Nephron (organoid): Measurements from ENCODE around the gene OGFRL1.

Source experiments
- H3K27ac Mint-ChIP-seq, 3 experiments: 2 replicates each; pipeline ENCODE4 v1.8.0; 2020; ENCODE audit warnings: mixed read lengths in 3 of 3, mild to moderate bottlenecking in 2 of 3, moderate library complexity in 1 of 3
- H3K27me3 Mint-ChIP-seq: 2 replicates; pipeline ENCODE4 v1.8.0; 2021; ENCODE audit warnings: low read depth, mild to moderate bottlenecking, moderate library complexity, mixed read lengths
- H3K36me3 Mint-ChIP-seq: 2 replicates; pipeline ENCODE4 v1.8.0; 2020; ENCODE audit warnings: low read depth, mixed read lengths
- H3K4me1 Mint-ChIP-seq: 2 replicates; pipeline ENCODE4 v1.8.0; 2020; ENCODE audit warnings: mixed read lengths
- H3K4me3 Mint-ChIP-seq, 3 experiments: 2 replicates each; pipeline ENCODE4 v1.8.0; 2020; ENCODE audit warnings: mild to moderate bottlenecking in 3 of 3, mixed read lengths in 3 of 3, moderate library complexity in 2 of 3
- H3K9me3 Mint-ChIP-seq: 2 replicates; pipeline ENCODE4 v1.8.0; 2020; ENCODE audit warnings: mixed read lengths
- TF ChIP-seq, protein P1 (sequence below), 3 experiments: fragments of 200-600 bp; sonication (generic); IDR thresholded peaks; one replicate each; pipeline ENCODE4 v1.5.0; 2021; ENCODE audit warnings: antibody characterized with exemption in 3 of 3; ENCODE audit not compliant: unreplicated experiment in 3 of 3

OGFRL1 gene

DNA sequence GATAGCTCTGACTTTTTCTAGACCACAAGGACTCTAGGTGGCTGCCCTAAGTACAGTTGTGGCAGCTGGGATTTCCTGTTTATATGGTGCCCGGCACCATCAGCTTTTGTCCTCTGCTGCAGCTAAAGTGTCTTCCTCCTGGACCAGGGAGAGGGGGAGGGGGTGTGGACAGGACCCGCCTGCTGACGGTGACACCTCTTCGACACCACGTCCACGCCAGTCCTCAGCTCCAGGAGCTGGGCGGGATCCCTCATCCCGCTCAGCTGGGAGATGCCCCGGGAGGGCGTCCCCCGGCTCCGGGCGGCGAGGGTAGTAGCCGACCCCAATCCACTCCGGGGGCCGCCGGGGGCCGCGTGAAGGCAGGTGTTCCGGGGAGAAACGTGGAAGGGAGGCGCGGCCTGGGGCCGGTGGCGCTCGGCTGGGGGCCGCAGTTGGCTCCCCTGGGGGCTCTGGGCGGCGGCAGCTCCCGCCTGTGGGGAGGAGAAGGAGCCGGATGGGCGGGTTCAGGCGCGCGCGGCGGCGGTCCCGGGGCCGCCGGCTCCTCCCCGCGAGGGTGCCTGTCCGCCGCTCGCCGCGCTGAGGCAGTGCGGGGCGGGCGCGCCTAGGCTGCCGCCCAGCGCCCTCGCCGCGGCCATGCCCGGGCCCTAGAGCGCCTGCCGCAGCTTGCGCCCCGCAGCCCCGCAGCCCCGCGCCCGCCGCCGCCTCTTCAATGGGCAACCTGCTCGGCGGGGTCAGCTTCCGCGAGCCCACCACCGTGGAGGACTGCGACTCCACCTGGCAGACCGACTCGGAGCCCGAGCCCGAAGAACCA lies at the start of gene OGFRL1:
TSS of gene OGFRL1 (plus strand) at position 584 of the 811 bp plus-strand sequence. CDS start at position 710, 126 bp downstream.
- Mint-ChIP-seq H3K36me3 (peaks cover 17% of the 10 kb centered on the region), H3K4me1 (peaks cover 37% of the 10 kb centered on the region), H3K27me3 (peaks cover 3% of the 10 kb centered on the region), H3K9me3 (no peaks in the 10 kb centered on the region), H3K27ac (peak within 1 kb of the TSS; percentile 53 to 87 (median 84)), H3K4me3 (peak within 1 kb of the TSS; percentile 87 to 92 (median 89))
- TF ChIP-seq, protein P1, sequence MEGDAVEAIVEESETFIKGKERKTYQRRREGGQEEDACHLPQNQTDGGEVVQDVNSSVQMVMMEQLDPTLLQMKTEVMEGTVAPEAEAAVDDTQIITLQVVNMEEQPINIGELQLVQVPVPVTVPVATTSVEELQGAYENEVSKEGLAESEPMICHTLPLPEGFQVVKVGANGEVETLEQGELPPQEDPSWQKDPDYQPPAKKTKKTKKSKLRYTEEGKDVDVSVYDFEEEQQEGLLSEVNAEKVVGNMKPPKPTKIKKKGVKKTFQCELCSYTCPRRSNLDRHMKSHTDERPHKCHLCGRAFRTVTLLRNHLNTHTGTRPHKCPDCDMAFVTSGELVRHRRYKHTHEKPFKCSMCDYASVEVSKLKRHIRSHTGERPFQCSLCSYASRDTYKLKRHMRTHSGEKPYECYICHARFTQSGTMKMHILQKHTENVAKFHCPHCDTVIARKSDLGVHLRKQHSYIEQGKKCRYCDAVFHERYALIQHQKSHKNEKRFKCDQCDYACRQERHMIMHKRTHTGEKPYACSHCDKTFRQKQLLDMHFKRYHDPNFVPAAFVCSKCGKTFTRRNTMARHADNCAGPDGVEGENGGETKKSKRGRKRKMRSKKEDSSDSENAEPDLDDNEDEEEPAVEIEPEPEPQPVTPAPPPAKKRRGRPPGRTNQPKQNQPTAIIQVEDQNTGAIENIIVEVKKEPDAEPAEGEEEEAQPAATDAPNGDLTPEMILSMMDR (IDR thresholded peaks at IDR 0.05; ENCODE audit: unreplicated experiment in 3 of 3) = no peak

DNA sequence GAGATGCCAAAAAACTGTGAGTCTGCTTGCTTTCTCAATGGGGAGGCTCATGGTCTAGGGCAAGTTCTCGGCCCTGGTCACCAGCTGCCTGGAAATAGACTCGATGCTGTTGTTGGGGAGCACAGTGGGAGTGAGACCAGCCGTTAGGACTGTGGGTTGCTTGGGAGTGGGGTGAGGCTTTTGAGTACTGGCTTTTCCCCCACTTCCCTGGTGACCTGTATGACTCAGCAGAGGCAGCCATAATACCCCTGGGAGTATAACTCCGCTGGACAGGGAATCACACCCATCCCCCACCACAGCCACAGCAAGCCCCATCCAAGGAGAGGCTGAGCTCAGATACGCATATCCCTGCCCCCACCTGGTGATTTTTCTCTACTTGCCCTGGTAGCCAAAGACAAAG lies 48.9 kb upstream of the OGFRL1 start:
- Mint-ChIP-seq H3K4me3 (no peak overlapping the region), H3K36me3 (peaks cover 35% of the 10 kb centered on the region), H3K27me3 (no peaks in the 10 kb centered on the region), H3K27ac (no peak overlapping the region), H3K9me3 (peaks cover 29% of the 10 kb centered on the region), H3K4me1 (peaks cover 9% of the 10 kb centered on the region)
- TF ChIP-seq, protein P1 (IDR thresholded peaks at IDR 0.05; ENCODE audit: unreplicated experiment in 3 of 3) = no peak

DNA sequence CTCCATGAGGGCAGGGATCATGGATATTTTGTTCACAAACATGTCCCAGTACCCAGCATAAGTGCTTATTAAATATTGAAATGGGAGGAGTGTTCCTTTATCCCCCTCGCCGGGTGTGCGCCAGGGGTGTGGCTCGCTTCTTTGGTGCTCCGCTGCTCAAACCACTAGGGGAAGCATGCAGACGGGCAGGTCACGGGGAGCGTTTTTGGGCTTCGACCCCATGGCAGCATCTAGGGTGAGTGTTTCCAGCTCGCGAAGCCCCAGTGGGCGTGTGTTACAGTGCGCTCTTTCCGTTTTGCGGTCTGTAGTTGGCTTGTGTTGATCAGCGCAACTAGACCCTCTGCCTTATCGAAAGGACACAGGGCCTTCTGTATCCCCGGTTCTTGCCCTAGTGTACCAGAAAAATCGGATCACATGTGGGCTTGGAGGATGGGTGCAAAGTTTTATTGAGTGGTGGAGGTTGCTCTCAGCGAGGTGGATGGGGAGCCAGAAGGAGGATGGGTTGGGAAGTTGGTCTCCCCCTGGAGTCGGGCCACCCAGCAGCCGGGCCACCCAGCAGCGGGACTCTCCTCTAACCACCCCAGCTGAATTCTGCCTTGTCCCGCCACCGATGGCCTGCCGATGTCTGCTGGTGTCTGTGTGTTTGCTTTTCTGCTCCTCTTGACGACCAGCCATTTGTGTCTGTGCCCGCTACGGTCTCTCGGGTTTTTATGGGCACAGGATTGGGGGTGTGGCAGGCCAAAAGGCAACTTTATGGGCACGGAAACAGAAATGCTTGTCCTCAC lies 43.2 kb upstream of the OGFRL1 start:
- H3K36me3 Mint-ChIP-seq = peaks cover 42% of the 10 kb centered on the region
- no peak overlapping the region for H3K4me3 Mint-ChIP-seq
- TF ChIP-seq, protein P1 (IDR thresholded peaks at IDR 0.05; ENCODE audit: unreplicated experiment in 3 of 3) = no peak
- peaks cover 7% of the 10 kb centered on the region for H3K4me1 Mint-ChIP-seq
- peaks cover 31% of the 10 kb centered on the region for H3K9me3 Mint-ChIP-seq
- no peak overlapping the region for H3K27ac Mint-ChIP-seq
- no peaks in the 10 kb centered on the region for H3K27me3 Mint-ChIP-seq

DNA sequence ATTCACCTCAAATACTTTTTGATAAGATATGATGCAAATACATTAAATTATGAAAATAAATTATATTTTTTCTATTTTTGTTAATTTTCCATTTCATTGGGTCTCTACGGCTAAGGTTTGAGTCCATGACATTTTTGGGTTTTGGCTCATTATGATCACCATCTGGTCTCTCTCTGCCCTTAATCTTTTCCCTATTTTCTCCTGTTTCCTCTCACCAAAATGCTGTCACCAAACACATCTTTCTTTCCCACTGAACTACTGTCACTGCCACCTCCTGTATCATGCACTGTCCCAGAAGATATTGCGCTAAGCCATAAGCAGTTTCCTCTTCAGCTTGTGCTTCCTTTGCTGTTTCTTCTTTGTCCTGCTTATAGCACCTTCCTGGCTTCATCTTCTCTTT lies 42.0 kb upstream of the OGFRL1 start:
- TF ChIP-seq, protein P1 (IDR thresholded peaks at IDR 0.05; ENCODE audit: unreplicated experiment in 3 of 3) = no peak
- no peak overlapping the region for H3K4me3 Mint-ChIP-seq
- H3K9me3 Mint-ChIP-seq = peaks cover 21% of the 10 kb centered on the region
- H3K4me1 Mint-ChIP-seq = peaks cover 7% of the 10 kb centered on the region
- H3K27ac Mint-ChIP-seq = peak overlapping the region in 1 of 3 experiments; percentile 37
- H3K36me3 Mint-ChIP-seq = peaks cover 41% of the 10 kb centered on the region
- H3K27me3 Mint-ChIP-seq = no peaks in the 10 kb centered on the region

DNA sequence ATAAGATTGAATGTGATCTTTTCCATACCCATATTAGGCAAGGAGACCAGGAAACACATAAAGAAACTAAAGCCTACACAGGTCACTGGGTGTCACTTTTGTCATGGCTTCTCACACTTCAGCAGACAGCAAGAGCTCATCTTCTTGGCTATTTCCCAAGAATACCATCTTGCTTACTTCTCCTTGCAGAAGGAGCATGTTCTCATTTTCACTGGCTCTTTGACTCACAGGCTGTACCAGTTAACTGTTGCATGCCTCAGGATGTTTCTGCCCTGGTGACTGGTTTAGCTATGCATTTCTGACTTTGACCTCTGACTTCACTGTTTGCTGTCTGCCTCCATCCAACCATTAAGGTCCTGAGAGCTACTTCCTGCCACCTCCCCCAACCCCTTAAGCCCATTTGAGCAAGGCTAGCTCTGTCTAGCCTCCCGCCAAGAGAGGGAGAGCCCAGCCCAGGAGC lies 40.3 kb upstream of the OGFRL1 start:
- TF ChIP-seq, protein P1 (IDR thresholded peaks at IDR 0.05; ENCODE audit: unreplicated experiment in 3 of 3) = no peak
- Mint-ChIP-seq H3K9me3 (peaks cover 8% of the 10 kb centered on the region), H3K36me3 (peaks cover 26% of the 10 kb centered on the region), H3K27ac (peak overlapping the region; percentile 1 to 81 (median 23)), H3K27me3 (no peaks in the 10 kb centered on the region), H3K4me1 (peaks cover 7% of the 10 kb centered on the region), H3K4me3 (no peak overlapping the region)
